Bronchial epithelial cell (primary cell): ENCODE results near the gene PLCD4. TPM values are rescaled to one million over a fixed set of nuclear protein-coding genes. Genes with fewer than 3 reads are reported as not detected.
A peak's percentile ranks its signal among the peaks of the same experiment; 100 is the strongest.

Source experiments
- DNase-seq: peaks from one replicate; pipeline ENCODE4 v3.0.0-alpha.2; 2010; ENCODE audit warnings: low read depth
- FAIRE-seq: peaks from 2 replicates; lab custom pipeline; 2011; peaks lifted over from hg19 to GRCh38; lab: Jason Lieb, UNC
- H3K27me3 ChIP-seq: 2 replicates; pipeline ENCODE4 v1.5.1; 2011; ENCODE audit warnings: low read length; ENCODE audit not compliant: control insufficient read depth, insufficient read depth
- H3K36me3 ChIP-seq: 2 replicates; pipeline ENCODE4 v1.5.1; 2011; ENCODE audit warnings: low read length; ENCODE audit not compliant: control insufficient read depth, insufficient read depth
- H3K4me3 ChIP-seq: 2 replicates; pipeline ENCODE4 v1.5.1; 2011; ENCODE audit warnings: mild to moderate bottlenecking, low read depth, low read length, control low read depth
- total RNA-seq: library from RNA; depleted of rRNA; stranded (reverse); fragments of >200 nt; gene quantifications from 2 replicates; pipeline ENCODE4 v1.2.1, GENCODE V29; 2014
- TF ChIP-seq, protein P1 (sequence below): IDR thresholded peaks from 2 replicates; pipeline ENCODE4 v1.5.1; 2011; ENCODE audit warnings: mild to moderate bottlenecking, moderate library complexity, low read length, control low read depth, inconsistent platforms; ENCODE audit not compliant: insufficient read depth, severe bottlenecking

The PLCD4 gene
- total RNA-seq: 0.53 and 1.2 TPM in 2 replicates

DNA sequence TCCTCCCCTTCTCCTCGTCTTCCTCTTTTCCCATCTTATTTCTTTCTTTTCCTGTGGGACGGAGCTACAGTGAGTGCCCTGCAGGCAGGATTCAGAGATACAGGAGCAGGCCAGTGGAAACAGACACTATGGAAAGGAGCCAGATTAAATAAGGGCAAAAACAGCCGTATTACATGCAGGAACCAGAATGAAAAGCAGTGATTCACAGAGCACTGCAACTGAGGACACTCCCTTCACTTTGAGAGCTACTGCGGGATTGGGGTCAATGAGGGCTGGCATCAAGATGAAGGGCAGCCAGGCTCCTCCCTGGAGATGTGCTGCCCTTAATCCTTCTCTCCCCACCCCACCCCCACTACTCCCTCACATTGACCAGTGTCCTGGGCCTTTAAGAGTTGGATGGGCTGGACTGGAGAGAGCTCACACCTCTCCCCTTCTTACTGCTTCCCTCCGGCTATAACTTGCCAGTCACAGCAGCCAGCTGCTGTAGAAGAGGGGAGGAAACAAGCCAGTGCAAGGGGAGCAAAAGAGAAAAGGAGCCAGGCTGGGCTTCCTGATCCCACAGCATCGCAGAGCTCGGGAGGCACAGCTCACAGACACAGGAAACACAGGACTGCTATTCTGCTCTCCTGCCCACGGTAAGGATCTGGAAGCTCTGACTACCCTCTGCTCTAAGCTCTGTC lies at the start of gene PLCD4:
Gene PLCD4, plus strand, starts transcription at position 464 of the 680 bp plus-strand sequence. CDS start 7,841 bp downstream, outside the sequence.
- FAIRE-seq (peak; percentile 47), DNase-seq (peak; percentile 92)
- Histone ChIP-seq H3K36me3 (no peaks in the 10 kb centered on the region), H3K4me3 (no peak within 1 kb of the TSS), H3K27me3 (no peaks in the 10 kb centered on the region)
- TF ChIP-seq, protein P1, sequence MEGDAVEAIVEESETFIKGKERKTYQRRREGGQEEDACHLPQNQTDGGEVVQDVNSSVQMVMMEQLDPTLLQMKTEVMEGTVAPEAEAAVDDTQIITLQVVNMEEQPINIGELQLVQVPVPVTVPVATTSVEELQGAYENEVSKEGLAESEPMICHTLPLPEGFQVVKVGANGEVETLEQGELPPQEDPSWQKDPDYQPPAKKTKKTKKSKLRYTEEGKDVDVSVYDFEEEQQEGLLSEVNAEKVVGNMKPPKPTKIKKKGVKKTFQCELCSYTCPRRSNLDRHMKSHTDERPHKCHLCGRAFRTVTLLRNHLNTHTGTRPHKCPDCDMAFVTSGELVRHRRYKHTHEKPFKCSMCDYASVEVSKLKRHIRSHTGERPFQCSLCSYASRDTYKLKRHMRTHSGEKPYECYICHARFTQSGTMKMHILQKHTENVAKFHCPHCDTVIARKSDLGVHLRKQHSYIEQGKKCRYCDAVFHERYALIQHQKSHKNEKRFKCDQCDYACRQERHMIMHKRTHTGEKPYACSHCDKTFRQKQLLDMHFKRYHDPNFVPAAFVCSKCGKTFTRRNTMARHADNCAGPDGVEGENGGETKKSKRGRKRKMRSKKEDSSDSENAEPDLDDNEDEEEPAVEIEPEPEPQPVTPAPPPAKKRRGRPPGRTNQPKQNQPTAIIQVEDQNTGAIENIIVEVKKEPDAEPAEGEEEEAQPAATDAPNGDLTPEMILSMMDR: no peak

DNA sequence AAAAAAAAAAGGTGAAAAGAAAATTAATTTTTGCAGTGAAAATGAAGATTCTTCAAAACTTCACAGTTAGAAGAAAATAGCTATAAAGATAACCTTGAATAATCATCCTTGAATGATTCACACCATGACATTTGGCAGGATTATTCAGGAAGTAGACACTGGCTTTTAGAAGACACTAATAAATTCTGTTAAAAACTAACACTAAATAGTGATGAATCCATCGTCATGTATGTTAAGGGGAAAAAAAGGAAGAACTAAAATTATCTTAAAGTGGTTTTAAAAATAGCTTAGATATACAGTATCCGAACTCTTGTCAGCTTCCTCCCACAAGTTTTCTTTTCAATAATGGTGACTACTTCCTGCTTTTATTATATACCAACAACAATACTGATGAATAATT lies 49.8 kb upstream of the PLCD4 start:
- no peak for FAIRE-seq
- TF ChIP-seq, protein P1: no peak
- Histone ChIP-seq H3K36me3 (peaks cover 2% of the 10 kb centered on the region), H3K27me3 (no peaks in the 10 kb centered on the region), H3K4me3 (no peak overlapping the region)
- no peak for DNase-seq

DNA sequence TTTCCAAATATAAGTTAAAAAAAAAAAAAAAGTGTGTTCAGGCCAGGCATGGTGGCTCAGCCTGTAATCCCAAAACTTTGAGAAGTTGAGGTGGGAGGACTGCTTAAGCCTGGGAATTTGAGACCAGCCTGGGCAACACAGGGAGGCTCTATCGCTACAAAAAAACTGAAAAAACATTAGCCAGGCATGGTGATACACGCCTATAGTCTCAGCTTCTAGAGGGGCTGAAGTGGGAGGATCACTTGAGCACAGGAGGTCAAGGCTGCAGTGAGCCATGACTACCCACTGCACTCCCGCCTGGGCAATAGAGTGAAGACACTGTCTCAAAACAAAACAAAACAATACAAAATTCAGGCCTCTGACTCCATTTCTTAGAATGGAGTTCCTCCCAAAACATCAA lies 48.7 kb upstream of the PLCD4 start:
- Histone ChIP-seq H3K4me3 (no peak overlapping the region), H3K27me3 (no peaks in the 10 kb centered on the region), H3K36me3 (peaks cover 1% of the 10 kb centered on the region)
- FAIRE-seq (no peak), DNase-seq (no peak)
- TF ChIP-seq, protein P1: no peak

DNA sequence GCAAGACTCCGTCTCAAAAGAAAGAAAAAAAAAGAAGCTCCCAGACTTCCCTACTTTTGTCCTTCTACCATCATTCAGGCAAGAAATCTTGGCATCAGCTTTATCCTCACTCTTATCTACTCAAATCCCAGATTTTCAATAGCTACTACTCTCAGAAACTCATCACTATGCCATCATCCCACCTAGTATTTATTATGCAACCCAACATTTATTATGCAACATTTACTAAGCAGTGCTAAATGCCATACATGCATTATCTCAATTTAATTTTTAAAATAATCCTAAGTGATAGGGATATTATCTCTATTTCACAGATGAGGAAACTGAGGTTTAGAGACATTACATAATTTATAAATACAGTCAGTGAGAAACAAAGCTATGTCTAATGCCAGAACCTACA lies 43.6 kb upstream of the PLCD4 start:
- TF ChIP-seq, protein P1: no peak
- Histone ChIP-seq H3K4me3 (no peak overlapping the region), H3K27me3 (no peaks in the 10 kb centered on the region), H3K36me3 (peaks cover 1% of the 10 kb centered on the region)
- FAIRE-seq: no peak
- no peak for DNase-seq

DNA sequence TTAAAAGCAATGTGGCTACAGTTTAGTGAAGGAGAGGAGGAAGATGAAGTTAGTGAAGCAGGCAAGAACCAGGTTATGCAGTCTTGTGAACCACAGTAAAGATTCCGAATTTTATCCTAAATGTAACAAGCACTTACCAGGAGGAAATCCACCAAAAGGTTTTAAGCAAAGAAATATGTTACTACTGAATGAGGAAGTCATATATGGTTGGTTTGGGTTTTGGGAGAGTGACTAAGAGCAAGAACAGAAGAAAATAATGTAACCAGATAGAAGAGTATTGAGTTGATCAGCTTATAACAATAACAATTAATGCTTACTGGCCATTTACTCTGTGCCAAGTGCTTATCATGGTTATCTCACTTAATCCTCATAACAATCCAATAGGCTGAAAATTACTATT lies 41.4 kb upstream of the PLCD4 start:
- TF ChIP-seq, protein P1: no peak
- Histone ChIP-seq H3K4me3 (no peak overlapping the region), H3K36me3 (no peaks in the 10 kb centered on the region), H3K27me3 (no peaks in the 10 kb centered on the region)
- FAIRE-seq (no peak), DNase-seq (no peak)

DNA sequence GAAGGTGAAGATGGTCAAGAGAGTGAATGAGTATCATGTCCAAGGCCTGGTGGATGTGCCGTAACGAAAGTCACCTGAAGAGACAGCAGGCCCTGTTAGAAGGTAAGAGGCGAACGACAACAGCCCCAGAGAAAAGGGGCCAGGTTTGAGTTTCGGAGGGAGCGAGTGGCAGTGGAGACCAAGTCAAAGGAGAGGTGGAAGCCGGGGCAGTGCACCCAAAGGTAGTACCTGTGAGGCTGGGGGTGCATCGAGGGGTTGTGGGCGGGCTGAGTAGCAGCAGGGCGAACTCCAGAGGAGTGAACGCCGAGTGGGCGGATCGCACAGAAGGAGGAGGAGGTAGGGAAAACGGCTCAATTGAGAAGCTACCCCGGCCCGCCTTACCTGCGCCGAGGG lies 39.9 kb upstream of the PLCD4 start:
- DNase-seq (no peak), FAIRE-seq (no peak)
- H3K36me3 ChIP-seq: no peaks in the 10 kb centered on the region
- TF ChIP-seq, protein P1: no peak
- H3K4me3 ChIP-seq: peak overlapping the region; percentile 68
- no peaks in the 10 kb centered on the region for H3K27me3 ChIP-seq
